HS-27A (cell line): Measurements from ENCODE around the gene ZNF785.
"Not testable (repeated sequence)": the region's sequence is repeated elsewhere in the genome, so short reads cannot be mapped to it uniquely, and the experiment has no call there.

Experiments
- DNase-seq: peaks from one replicate; pipeline ENCODE4 v3.0.0-alpha.2; 2012; ENCODE audit warnings: low read depth, missing footprints

ZNF785 gene

GRCh38 chr16:30585400-30586191 lies at the start of gene ZNF785:
TSS of gene ZNF785 (minus strand) at chr16:30585697. CDS start at chr16:30585611, 86 bp downstream.
- peak; percentile 96 for DNase-seq

- no peak for DNase-seq
Measured at GRCh38 chr16:30633526-30633925, 48.0 kb upstream of the ZNF785 start.

- not testable (repeated sequence) for DNase-seq
Measured at GRCh38 chr16:30632454-30632853, 47.0 kb upstream of the ZNF785 start.

- no peak for DNase-seq
Measured at GRCh38 chr16:30628628-30629540, 43.4 kb upstream of the ZNF785 start.

- DNase-seq: no peak
Measured at GRCh38 chr16:30626236-30626635, 40.7 kb upstream of the ZNF785 start.

- no peak for DNase-seq
Measured at GRCh38 chr16:30623536-30624283, 38.2 kb upstream of the ZNF785 start.

- no peak for DNase-seq
Measured at GRCh38 chr16:30622455-30623032, 37.0 kb upstream of the ZNF785 start.

GRCh38 chr16:30621765-30622164 lies 36.3 kb upstream of the ZNF785 start:
- no peak for DNase-seq

- no peak for DNase-seq
Measured at GRCh38 chr16:30620169-30620568, 34.7 kb upstream of the ZNF785 start.

- DNase-seq: no peak
Measured at GRCh38 chr16:30619638-30620037, 34.1 kb upstream of the ZNF785 start.

GRCh38 chr16:30619202-30619601 lies 33.7 kb upstream of the ZNF785 start:
- no peak for DNase-seq

- no peak for DNase-seq
Measured at GRCh38 chr16:30615358-30616091, 30.0 kb upstream of the ZNF785 start.

- DNase-seq: peak; percentile 97
Measured at GRCh38 chr16:30609926-30610839, 24.7 kb upstream of the ZNF785 start, which contains the start of gene ZNF689. TSS of gene ZNF689 (minus strand) at chr16:30610389. CDS start at chr16:30610041, 348 bp downstream.

- DNase-seq: no peak
Measured at GRCh38 chr16:30609002-30609925, 23.8 kb upstream of the ZNF785 start.

- no peak for DNase-seq
Measured at GRCh38 chr16:30606004-30606403, 20.5 kb upstream of the ZNF785 start.

- no peak for DNase-seq
Measured at GRCh38 chr16:30605158-30605557, 19.7 kb upstream of the ZNF785 start.

- no peak for DNase-seq
Measured at GRCh38 chr16:30604316-30604947, 18.9 kb upstream of the ZNF785 start.

GRCh38 chr16:30603945-30604315 lies 18.4 kb upstream of the ZNF785 start:
- no peak for DNase-seq
